ENCODE results near the gene GAL.
"Not testable (repeated sequence)": the region's sequence is repeated elsewhere in the genome, so short reads cannot be mapped to it uniquely, and the experiment has no call there.

Gene GAL

GRCh38 chr11:68684385-68685356, at the start of gene GAL:
Gene GAL (plus strand): TSS chr11:68684544. CDS start chr11:68684924, 380 bp downstream.
- DNase-seq, result no peak

- DNase-seq, result not testable (repeated sequence)
These were observed 49.7 kb upstream of the GAL start for GRCh38 chr11:68634606-68635005.

- not testable (repeated sequence) for DNase-seq
These were observed 49.2 kb upstream of the GAL start for GRCh38 chr11:68635172-68635571.

- DNase-seq, result not testable (repeated sequence)
These were observed 48.5 kb upstream of the GAL start for GRCh38 chr11:68635883-68636282.

- DNase-seq, result not testable (repeated sequence)
These were observed 45.0 kb upstream of the GAL start for GRCh38 chr11:68639322-68639721.

GRCh38 chr11:68641880-68642279, 42.5 kb upstream of the GAL start:
- DNase-seq, result no peak

GRCh38 chr11:68643585-68643984, 40.8 kb upstream of the GAL start:
- no peak for DNase-seq

- DNase-seq, result no peak
These were observed 37.5 kb upstream of the GAL start for GRCh38 chr11:68646832-68647231.

- no peak for DNase-seq
These were observed 34.3 kb upstream of the GAL start for GRCh38 chr11:68649851-68650555.

- no peak for DNase-seq
These were observed 33.5 kb upstream of the GAL start for GRCh38 chr11:68650801-68651200.

- peak; percentile 11 for DNase-seq
These were observed 32.9 kb upstream of the GAL start for GRCh38 chr11:68651208-68651984.

- no peak for DNase-seq
These were observed 32.2 kb upstream of the GAL start for GRCh38 chr11:68651985-68652682.

GRCh38 chr11:68652683-68653156, 31.6 kb upstream of the GAL start:
- no peak for DNase-seq

GRCh38 chr11:68653486-68654430, 30.6 kb upstream of the GAL start:
- no peak for DNase-seq

GRCh38 chr11:68654978-68655377, 29.4 kb upstream of the GAL start:
- no peak for DNase-seq

- DNase-seq, result no peak
These were observed 28.9 kb upstream of the GAL start for GRCh38 chr11:68655406-68655805.

GRCh38 chr11:68655806-68656205, 28.5 kb upstream of the GAL start:
- no peak for DNase-seq

GRCh38 chr11:68657021-68657780, 27.1 kb upstream of the GAL start:
- DNase-seq, result no peak

GRCh38 chr11:68658097-68658496, 26.2 kb upstream of the GAL start:
- no peak for DNase-seq

- no peak for DNase-seq
These were observed 25.7 kb upstream of the GAL start for GRCh38 chr11:68658661-68659060.
